ENCODE data around the gene ADSL. TPM values are rescaled to one million over a fixed set of nuclear protein-coding genes. Genes with fewer than 3 reads are reported as not detected.

The ADSL gene
- total and polyA plus RNA-seq, 2 of the 8 experiments (the other 6 are each of a cell fraction or from before 2014, with no cell fraction given), result 197 to 218 TPM

DNA sequence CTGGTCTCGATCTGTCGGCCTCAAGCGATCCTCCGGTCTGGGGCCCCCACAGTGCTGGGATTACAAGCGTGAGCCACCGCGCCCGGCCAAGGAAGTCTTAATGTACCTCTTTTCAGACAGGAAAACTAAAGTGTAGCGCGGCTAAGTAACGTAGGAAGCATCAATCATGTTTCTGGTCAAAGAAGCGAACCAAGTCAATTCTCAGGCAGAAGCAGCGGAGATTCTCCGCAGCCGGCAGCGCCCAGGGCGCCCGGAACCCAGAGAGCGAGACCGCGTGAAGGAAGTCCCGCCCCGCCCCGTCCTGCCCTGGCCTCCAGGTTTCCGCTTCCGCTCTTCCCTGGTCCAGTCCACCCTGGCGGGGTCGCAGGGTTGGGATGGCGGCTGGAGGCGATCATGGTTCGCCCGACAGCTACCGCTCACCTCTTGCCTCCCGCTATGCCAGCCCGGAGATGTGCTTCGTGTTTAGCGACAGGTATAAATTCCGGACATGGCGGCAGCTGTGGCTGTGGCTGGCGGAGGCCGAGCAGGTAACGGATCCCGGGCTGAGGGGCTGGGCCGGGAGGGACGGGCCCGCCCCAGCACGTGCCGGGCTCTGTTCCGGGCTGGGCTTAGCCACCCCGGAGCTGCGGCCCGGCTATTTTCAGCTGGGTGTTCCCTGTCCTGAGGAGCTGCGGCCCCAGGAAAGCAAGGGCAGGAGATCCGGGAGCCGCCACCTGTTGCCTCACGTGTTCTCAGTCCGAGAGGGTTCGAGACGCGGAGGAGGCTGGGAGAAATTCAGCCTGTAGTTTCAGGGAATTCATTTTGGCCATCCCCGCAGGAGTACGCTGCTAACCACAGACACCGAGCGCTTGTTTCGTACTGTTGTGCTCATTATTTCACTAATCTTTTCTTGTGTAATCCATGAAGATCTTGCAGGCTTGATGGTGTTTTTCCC, at the start of gene ADSL (continued):
- TF ChIP-seq KDM5A (IDR thresholded peaks at IDR 0.05; ENCODE audit: low read length) (peak; percentile 34; the same call in 1 of the 2 replicates), HDAC2 (IDR thresholded peaks at IDR 0.05; ENCODE audit: borderline replicate concordance in 1 of 2, low read depth in 2 of 2, low read length in 2 of 2) (peak in 1 of 2 experiments; percentile 93; a peak in 1 of 4 replicates), NANOG (IDR thresholded peaks at IDR 0.05; ENCODE audit: insufficient read depth, low read depth, low read length, poor library complexity, severe bottlenecking) (no peak), TCF12 (IDR thresholded peaks at IDR 0.05; ENCODE audit: low read depth, low read length) (0 out of 2 replicates have a peak, but pooled peaks have one; percentile 14), BCL11A (IDR thresholded peaks at IDR 0.05; ENCODE audit: low read depth in 2 of 2, low read length in 2 of 2) (no peak), SIX5 (IDR thresholded peaks at IDR 0.05; ENCODE audit: low read depth, low read length) (no peak)

Data from H1 (cell line).